ENCODE data around the gene RAMP1. TPM values are rescaled to one million over a fixed set of nuclear protein-coding genes. Genes with fewer than 3 reads are reported as not detected.

RAMP1 gene
- total RNA-seq, 1 donor from 2014 or later = 3.9 TPM

DNA sequence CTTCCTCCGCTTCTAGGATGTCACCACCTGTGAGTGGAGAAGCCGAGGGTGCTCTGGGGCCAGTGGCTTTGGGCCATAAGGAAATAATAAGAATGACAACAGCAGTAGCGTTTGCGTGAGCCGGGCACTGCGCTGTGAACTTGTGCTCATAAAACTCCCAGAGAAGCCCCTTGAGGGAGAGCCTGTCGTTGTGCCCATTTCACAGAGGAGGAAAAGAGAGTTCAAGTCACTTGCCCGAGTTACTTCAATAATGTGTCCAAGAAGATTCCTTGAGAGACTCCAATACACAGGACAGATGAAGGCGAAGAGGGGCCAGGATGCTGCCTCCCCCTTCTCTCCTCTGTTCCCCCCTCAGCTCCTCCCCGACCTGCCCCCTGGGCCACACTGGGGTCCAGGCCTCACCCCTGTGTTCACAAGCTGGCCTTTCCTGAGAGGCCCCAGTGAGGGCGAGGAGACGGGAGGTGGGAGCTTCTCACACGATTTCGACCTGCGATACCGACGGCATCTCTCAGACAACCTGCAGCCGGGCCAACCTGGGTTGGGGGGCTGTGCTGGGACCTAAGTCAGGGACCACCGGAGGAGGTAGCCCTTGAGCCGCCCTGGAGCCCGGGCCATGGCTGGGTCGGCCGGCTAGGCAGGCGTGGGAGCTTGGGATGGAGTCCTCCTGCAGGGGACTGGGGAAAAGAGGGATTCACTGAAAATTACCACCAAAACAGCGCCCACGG lies 53.9 kb downstream of the RAMP1 start:
- TF ChIP-seq, protein P1, sequence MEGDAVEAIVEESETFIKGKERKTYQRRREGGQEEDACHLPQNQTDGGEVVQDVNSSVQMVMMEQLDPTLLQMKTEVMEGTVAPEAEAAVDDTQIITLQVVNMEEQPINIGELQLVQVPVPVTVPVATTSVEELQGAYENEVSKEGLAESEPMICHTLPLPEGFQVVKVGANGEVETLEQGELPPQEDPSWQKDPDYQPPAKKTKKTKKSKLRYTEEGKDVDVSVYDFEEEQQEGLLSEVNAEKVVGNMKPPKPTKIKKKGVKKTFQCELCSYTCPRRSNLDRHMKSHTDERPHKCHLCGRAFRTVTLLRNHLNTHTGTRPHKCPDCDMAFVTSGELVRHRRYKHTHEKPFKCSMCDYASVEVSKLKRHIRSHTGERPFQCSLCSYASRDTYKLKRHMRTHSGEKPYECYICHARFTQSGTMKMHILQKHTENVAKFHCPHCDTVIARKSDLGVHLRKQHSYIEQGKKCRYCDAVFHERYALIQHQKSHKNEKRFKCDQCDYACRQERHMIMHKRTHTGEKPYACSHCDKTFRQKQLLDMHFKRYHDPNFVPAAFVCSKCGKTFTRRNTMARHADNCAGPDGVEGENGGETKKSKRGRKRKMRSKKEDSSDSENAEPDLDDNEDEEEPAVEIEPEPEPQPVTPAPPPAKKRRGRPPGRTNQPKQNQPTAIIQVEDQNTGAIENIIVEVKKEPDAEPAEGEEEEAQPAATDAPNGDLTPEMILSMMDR (IDR thresholded peaks at IDR 0.05) = no peak
- DNase-seq (no peak), ATAC-seq (ENCODE audit: low read depth) (no peak)
- Mint-ChIP-seq H3K27ac (no peak overlapping the region), H3K9me3 (no peaks in the 10 kb centered on the region), H3K4me3 (no peak overlapping the region), H3K4me1 (no peaks in the 10 kb centered on the region), H3K36me3 (ENCODE audit: low read depth) (no peaks in the 10 kb centered on the region), H3K27me3 (no peaks in the 10 kb centered on the region)
- ChIA-PET POLR2A (no interaction called here), CTCF (interaction anchor here (1.2 kb wide), 1 partner anchor 9 kb away, joined by 3 read pairs; no protein-coding TSS in a partner anchor)
- intact Hi-C loops (cut with micrococcal nuclease) = no loop called here

GRCh38 chr2:237915576-237915975 lies 56.2 kb downstream of the RAMP1 start:
- ATAC-seq (ENCODE audit: low read depth) (no peak), DNase-seq (no peak)
- Mint-ChIP-seq H3K27ac (no peak overlapping the region), H3K4me3 (no peak overlapping the region), H3K9me3 (no peaks in the 10 kb centered on the region), H3K4me1 (peaks cover 7% of the 10 kb centered on the region), H3K36me3 (ENCODE audit: low read depth) (no peaks in the 10 kb centered on the region), H3K27me3 (no peaks in the 10 kb centered on the region)
- ChIA-PET CTCF (no interaction called here), POLR2A (no interaction called here)
- TF ChIP-seq, protein P1 (IDR thresholded peaks at IDR 0.05) = no peak
- intact Hi-C loops (cut with micrococcal nuclease) = no loop called here

DNA sequence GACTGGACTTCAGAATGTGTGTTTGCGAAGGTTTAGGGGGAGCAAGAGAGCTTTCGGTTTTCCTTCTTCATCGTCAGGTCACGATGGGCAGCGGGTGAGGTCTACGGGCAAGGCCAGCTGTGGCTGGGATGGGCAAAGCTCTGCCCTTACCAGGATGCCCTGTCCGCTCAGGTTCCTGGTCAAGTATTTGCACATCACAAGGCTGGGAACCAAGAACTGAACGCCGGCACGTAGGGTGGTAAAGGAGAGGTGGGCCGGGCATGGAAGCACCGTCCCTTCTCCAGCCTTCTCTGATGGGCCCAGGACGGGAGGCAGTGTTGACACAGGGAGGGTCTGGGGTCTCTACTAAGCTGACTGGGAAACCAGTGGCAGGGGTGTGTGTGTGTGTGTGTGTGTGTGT lies 56.9 kb downstream of the RAMP1 start:
- DNase-seq (no peak), ATAC-seq (ENCODE audit: low read depth) (no peak)
- Mint-ChIP-seq H3K27me3 (no peaks in the 10 kb centered on the region), H3K36me3 (ENCODE audit: low read depth) (no peaks in the 10 kb centered on the region), H3K4me3 (no peak overlapping the region), H3K9me3 (no peaks in the 10 kb centered on the region), H3K4me1 (peaks cover 7% of the 10 kb centered on the region), H3K27ac (no peak overlapping the region)
- TF ChIP-seq, protein P1 (IDR thresholded peaks at IDR 0.05) = no peak
- ChIA-PET POLR2A (no interaction called here), CTCF (no interaction called here)
- intact Hi-C loops (cut with micrococcal nuclease) = no loop called here

- TF ChIP-seq, protein P1 (IDR thresholded peaks at IDR 0.05) = no peak
- POLR2A ChIA-PET = no interaction called here
- H3K27ac Mint-ChIP-seq = no peak overlapping the region
- H3K4me3 Mint-ChIP-seq = no peak overlapping the region
- H3K36me3 Mint-ChIP-seq (ENCODE audit: low read depth) = no peaks in the 10 kb centered on the region
- DNase-seq = no peak
- CTCF ChIA-PET = no interaction called here
- intact Hi-C loops (cut with micrococcal nuclease) = no loop called here
- no peak for ATAC-seq (ENCODE audit: low read depth)
- peaks cover 7% of the 10 kb centered on the region for H3K4me1 Mint-ChIP-seq
- H3K27me3 Mint-ChIP-seq = no peaks in the 10 kb centered on the region
- no peaks in the 10 kb centered on the region for H3K9me3 Mint-ChIP-seq
Measured at GRCh38 chr2:237917696-237918374, 58.4 kb downstream of the RAMP1 start.

GRCh38 chr2:237919593-237919992 lies 60.2 kb downstream of the RAMP1 start:
- H3K36me3 Mint-ChIP-seq (ENCODE audit: low read depth) = no peaks in the 10 kb centered on the region
- H3K27ac Mint-ChIP-seq = no peak overlapping the region

More at GRCh38 chr2:237919593-237919992, 60.2 kb downstream of the RAMP1 start:
- Mint-ChIP-seq H3K4me3 (no peak overlapping the region), H3K9me3 (no peaks in the 10 kb centered on the region), H3K27me3 (no peaks in the 10 kb centered on the region), H3K4me1 (peaks cover 14% of the 10 kb centered on the region)
- TF ChIP-seq, protein P1 (IDR thresholded peaks at IDR 0.05) = no peak
- POLR2A ChIA-PET = no interaction called here
- CTCF ChIA-PET = interaction anchor here (0.7 kb wide), 1 partner anchor 61 kb away, joined by 3 read pairs; no protein-coding TSS in a partner anchor
- no peak for DNase-seq
- intact Hi-C loops (cut with micrococcal nuclease) = no loop called here
- ATAC-seq (ENCODE audit: low read depth) = no peak

Data from activated B cell treated with CpG ODN at 0.5 μM for 24 hours (primary cell).